Measurements from ENCODE around the gene ARID5B. TPM values are rescaled to one million over a fixed set of nuclear protein-coding genes. Genes with fewer than 3 reads are reported as not detected.

The ARID5B gene
- total RNA-seq, 2 experiments from 2014 or later: 71.1 to 73.9 TPM

GRCh38 chr10:61935077-61935476 lies 33.6 kb downstream of the ARID5B start:
- POLR2A ChIA-PET: interaction anchor here (0.8 to 18.0 kb wide), 8 partner anchors 9 to 119 kb away, joined by 3 to 382 read pairs (median 4); partner anchors contain the start of gene ARID5B

DNA sequence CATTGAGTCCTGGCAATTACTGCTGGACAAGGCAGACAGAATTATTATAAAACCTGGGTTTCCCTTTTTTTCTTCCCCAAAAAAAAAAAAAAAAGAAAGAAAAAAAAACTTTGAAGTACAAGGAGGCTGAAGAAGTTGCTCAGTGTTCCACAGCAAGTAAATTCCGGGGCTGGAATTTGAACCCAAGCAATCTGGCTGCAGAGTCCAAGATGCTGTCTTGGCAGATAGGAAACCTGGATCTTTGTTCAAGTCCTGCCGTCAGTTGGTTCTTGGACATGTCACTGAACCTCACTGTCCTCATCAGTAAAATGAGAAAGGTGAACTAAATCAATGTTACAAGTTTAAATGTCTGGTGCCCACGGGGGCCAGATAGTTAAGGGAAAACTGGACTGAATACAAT lies 35.3 kb downstream of the ARID5B start:
- no peaks in the 10 kb centered on the region for H3K27me3 Mint-ChIP-seq
- peak overlapping the region; percentile 64 for H3K27ac Mint-ChIP-seq
- H3K9me3 Mint-ChIP-seq: no peaks in the 10 kb centered on the region
- H3K4me1 Mint-ChIP-seq: peaks cover 85% of the 10 kb centered on the region
- CTCF ChIA-PET: interaction anchor here (0.7 to 2.9 kb wide), 3 partner anchors 34 to 308 kb away, joined by 3 to 17 read pairs (median 4); partner anchors contain the start of gene ARID5B
- DNase-seq: no peak
- H3K36me3 Mint-ChIP-seq (ENCODE audit: low read depth): peaks cover 66% of the 10 kb centered on the region
- no peak overlapping the region for H3K4me3 Mint-ChIP-seq
- POLR2A ChIA-PET: interaction anchor here (0.9 to 18.0 kb wide), 8 partner anchors 22 to 332 kb away, joined by 3 to 382 read pairs (median 20); partner anchors contain the start of genes ARID5B and RTKN2

More at GRCh38 chr10:61935077-61935476, 33.6 kb downstream of the ARID5B start:
- Mint-ChIP-seq H3K9me3 (no peaks in the 10 kb centered on the region), H3K27ac (no peak overlapping the region), H3K36me3 (ENCODE audit: low read depth) (peaks cover 64% of the 10 kb centered on the region), H3K4me3 (no peak overlapping the region), H3K27me3 (no peaks in the 10 kb centered on the region), H3K4me1 (peaks cover 79% of the 10 kb centered on the region)
- CTCF ChIA-PET: interaction anchor here (2.2 kb wide), 1 partner anchor 30 kb away, joined by 7 read pairs; no protein-coding TSS in a partner anchor
- DNase-seq: no peak

GRCh38 chr10:61937631-61938351 lies 36.3 kb downstream of the ARID5B start:
- Mint-ChIP-seq H3K9me3 (no peaks in the 10 kb centered on the region), H3K27ac (peak overlapping the region; percentile 64), H3K36me3 (ENCODE audit: low read depth) (peaks cover 66% of the 10 kb centered on the region), H3K27me3 (no peaks in the 10 kb centered on the region), H3K4me1 (peaks cover 86% of the 10 kb centered on the region), H3K4me3 (peak overlapping the region; percentile 37)
- ChIA-PET POLR2A (interaction anchor here (0.8 to 18.0 kb wide), 14 partner anchors 21 to 331 kb away, joined by 3 to 382 read pairs (median 5); partner anchors contain the start of genes ARID5B and RTKN2), CTCF (interaction anchor here (0.7 to 3.2 kb wide), 8 partner anchors 9 to 307 kb away, joined by 3 to 17 read pairs (median 6); partner anchors contain the start of gene ARID5B)
- DNase-seq: no peak

GRCh38 chr10:61939902-61940301 lies 38.4 kb downstream of the ARID5B start:
- Mint-ChIP-seq H3K36me3 (ENCODE audit: low read depth) (peaks cover 70% of the 10 kb centered on the region), H3K9me3 (no peaks in the 10 kb centered on the region), H3K4me3 (no peak overlapping the region), H3K27ac (peak overlapping the region; percentile 64), H3K4me1 (peaks cover 84% of the 10 kb centered on the region), H3K27me3 (no peaks in the 10 kb centered on the region)
- ChIA-PET POLR2A (interaction anchor here (0.6 to 18.0 kb wide), 8 partner anchors 22 to 110 kb away, joined by 3 to 382 read pairs (median 13); partner anchors contain the start of gene ARID5B), CTCF (interaction anchor here (0.6 to 3.2 kb wide), 5 partner anchors 9 to 305 kb away, joined by 3 to 8 read pairs (median 3); no protein-coding TSS in a partner anchor)
- no peak for DNase-seq

DNA sequence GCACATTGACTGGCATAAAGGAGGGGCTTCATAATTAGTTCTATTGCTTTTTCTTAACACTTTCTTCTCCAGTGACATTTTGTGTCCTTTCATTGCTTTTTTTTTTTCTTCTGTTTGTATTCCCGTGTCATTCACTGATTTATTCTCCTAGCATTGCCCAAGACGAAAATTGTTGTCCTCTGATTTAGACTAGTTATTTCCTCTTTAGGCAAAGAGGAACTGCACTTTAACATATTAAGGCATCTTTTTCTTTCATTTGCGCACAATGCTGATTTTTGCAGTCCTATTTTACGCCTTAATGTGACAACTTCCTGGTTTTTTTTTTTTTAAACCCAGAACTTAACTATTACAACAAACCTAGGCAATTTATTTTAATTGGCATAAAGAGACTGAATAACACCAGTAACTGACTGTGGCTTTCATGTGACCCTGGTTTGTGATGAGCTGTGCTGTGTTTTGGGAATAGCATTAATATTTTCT lies 39.7 kb downstream of the ARID5B start:
- ChIA-PET POLR2A (interaction anchor here (0.6 to 18.0 kb wide), 4 partner anchors 9 to 1304 kb away, joined by 3 to 382 read pairs (median 72); partner anchors contain the start of gene ARID5B), CTCF (interaction anchor here (0.7 to 3.2 kb wide), 4 partner anchors 7 to 46 kb away, joined by 3 to 8 read pairs (median 4); partner anchors contain the start of gene ARID5B)
- H3K4me1 Mint-ChIP-seq: peaks cover 79% of the 10 kb centered on the region
- H3K4me3 Mint-ChIP-seq: peak overlapping the region; percentile 52
- no peaks in the 10 kb centered on the region for H3K9me3 Mint-ChIP-seq
- DNase-seq: no peak
- H3K27me3 Mint-ChIP-seq: no peaks in the 10 kb centered on the region
- peaks cover 68% of the 10 kb centered on the region for H3K36me3 Mint-ChIP-seq (ENCODE audit: low read depth)
- H3K27ac Mint-ChIP-seq: peak overlapping the region; percentile 87

DNA sequence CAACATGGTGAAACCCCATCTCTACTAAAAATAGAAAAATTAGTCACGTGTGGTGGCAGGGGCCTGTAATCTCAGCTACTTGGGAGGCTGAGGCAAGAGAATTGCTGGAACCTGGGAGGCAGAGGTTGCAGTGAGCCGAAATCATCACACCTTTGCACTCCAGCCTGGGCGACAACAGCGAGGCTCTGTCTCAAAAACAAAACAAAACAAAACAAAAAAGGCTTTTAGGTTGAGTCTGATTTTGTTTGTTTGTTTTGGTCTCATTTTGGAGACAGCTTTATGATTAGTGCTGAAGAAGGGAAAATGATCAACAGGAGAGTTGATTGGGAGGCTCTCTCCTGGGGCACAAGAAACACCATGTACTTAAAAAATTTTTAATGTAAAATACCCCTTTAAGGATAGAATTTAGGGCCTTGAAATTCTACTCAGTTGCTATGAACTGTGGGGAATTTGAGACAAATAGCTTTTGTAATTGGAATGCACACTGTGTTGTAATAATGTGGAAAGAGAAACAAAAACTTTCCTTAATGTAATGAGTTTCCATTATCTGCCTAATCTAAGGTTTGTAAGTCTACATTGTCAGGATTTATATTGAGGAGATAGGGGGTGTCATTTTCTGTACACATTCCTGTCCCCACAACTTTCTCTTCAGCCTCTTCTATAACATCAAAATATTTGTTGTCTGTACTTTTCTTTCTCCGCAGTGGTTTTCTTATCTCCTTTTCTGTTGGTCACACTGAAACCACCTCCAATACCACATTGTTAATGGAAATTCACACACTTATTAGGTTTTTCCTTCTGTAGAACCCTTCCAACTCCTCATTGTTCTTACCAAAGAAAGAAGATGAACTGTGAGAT lies 41.3 kb downstream of the ARID5B start:
- Mint-ChIP-seq H3K9me3 (no peaks in the 10 kb centered on the region), H3K27ac (peak overlapping the region; percentile 87), H3K36me3 (ENCODE audit: low read depth) (peaks cover 76% of the 10 kb centered on the region), H3K4me3 (peak overlapping the region; percentile 68), H3K27me3 (no peaks in the 10 kb centered on the region), H3K4me1 (peaks cover 66% of the 10 kb centered on the region)
- POLR2A ChIA-PET: interaction anchor here (0.7 to 18.0 kb wide), 17 partner anchors 7 to 302 kb away, joined by 3 to 382 read pairs (median 4); partner anchors contain the start of gene ARID5B
- CTCF ChIA-PET: interaction anchor here (0.6 to 3.6 kb wide), 10 partner anchors 9 to 311 kb away, joined by 3 to 10 read pairs (median 4); partner anchors contain the start of gene ARID5B
- DNase-seq: no peak

DNA sequence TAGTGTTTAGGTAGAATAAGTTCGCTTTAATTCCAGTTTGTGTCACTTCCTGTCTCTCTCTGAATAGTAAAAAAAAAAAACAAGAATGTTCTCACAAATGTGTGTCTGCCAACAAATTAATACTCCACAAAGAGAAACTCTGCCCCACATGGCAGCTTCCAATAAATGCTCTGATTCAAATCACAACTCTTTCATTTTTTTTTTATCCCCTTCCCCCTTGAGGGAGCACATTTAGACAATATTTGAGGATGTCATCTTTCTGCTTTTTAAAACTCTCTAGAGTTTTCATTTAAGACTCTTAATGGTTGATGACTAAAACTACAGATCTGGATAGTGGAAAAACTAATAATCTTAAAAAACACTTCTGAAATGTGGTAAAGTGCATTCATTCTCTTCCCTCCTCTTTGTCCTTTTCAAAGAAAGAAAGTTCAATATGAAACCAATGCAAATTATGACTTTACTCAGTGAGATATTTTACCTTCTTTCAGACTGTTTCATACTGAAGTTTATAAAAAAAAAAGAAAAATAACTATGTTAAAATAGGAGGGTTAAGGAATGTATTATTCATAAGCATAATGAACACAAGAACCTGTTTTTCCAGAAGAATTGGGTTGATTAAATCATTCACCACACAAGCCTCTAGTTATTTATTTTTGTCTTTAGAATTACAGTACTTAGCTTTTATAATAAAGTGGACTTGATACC lies 42.3 kb downstream of the ARID5B start:
- no peak for DNase-seq
- Mint-ChIP-seq H3K4me3 (peak overlapping the region; percentile 68), H3K9me3 (no peaks in the 10 kb centered on the region), H3K4me1 (peaks cover 56% of the 10 kb centered on the region), H3K36me3 (ENCODE audit: low read depth) (peaks cover 76% of the 10 kb centered on the region), H3K27ac (peak overlapping the region; percentile 87), H3K27me3 (no peaks in the 10 kb centered on the region)
- POLR2A ChIA-PET: interaction anchor here (0.9 to 18.0 kb wide), 16 partner anchors 9 to 301 kb away, joined by 3 to 382 read pairs (median 4); partner anchors contain the start of gene ARID5B
- CTCF ChIA-PET: interaction anchor here (0.6 to 3.6 kb wide), 8 partner anchors 10 to 192 kb away, joined by 3 to 10 read pairs (median 4); no protein-coding TSS in a partner anchor

GRCh38 chr10:61944410-61945147 lies 43.1 kb downstream of the ARID5B start:
- Mint-ChIP-seq H3K4me3 (no peak overlapping the region), H3K9me3 (no peaks in the 10 kb centered on the region), H3K36me3 (ENCODE audit: low read depth) (peaks cover 76% of the 10 kb centered on the region), H3K4me1 (peaks cover 49% of the 10 kb centered on the region), H3K27ac (peak overlapping the region; percentile 38), H3K27me3 (no peaks in the 10 kb centered on the region)
- POLR2A ChIA-PET: interaction anchor here (1.1 to 18.0 kb wide), 11 partner anchors 8 to 106 kb away, joined by 3 to 382 read pairs (median 8); partner anchors contain the start of gene ARID5B
- DNase-seq: no peak
- CTCF ChIA-PET: interaction anchor here (0.8 to 3.6 kb wide), 2 partner anchors 17 to 48 kb away, joined by 3 to 10 read pairs; no protein-coding TSS in a partner anchor

GRCh38 chr10:61949687-61950086 lies 48.2 kb downstream of the ARID5B start:
- H3K4me3 Mint-ChIP-seq: no peak overlapping the region
- H3K36me3 Mint-ChIP-seq (ENCODE audit: low read depth): peaks cover 73% of the 10 kb centered on the region
- ChIA-PET CTCF (interaction anchor here (1.4 kb wide), 1 partner anchor 12 kb away, joined by 4 read pairs; no protein-coding TSS in a partner anchor), POLR2A (interaction anchor here (1.5 to 18.0 kb wide), 3 partner anchors 9 to 48 kb away, joined by 3 to 382 read pairs (median 14); partner anchors contain the start of gene ARID5B)
- peaks cover 21% of the 10 kb centered on the region for H3K4me1 Mint-ChIP-seq
- no peaks in the 10 kb centered on the region for H3K27me3 Mint-ChIP-seq
- H3K9me3 Mint-ChIP-seq: no peaks in the 10 kb centered on the region
- H3K27ac Mint-ChIP-seq: no peak overlapping the region
- no peak for DNase-seq

- Mint-ChIP-seq H3K36me3 (ENCODE audit: low read depth) (peaks cover 76% of the 10 kb centered on the region), H3K4me1 (peaks cover 24% of the 10 kb centered on the region), H3K27me3 (no peaks in the 10 kb centered on the region), H3K9me3 (no peaks in the 10 kb centered on the region), H3K4me3 (no peak overlapping the region), H3K27ac (no peak overlapping the region)
- ChIA-PET CTCF (interaction anchor here (1.4 kb wide), 1 partner anchor 11 kb away, joined by 4 read pairs; no protein-coding TSS in a partner anchor), POLR2A (interaction anchor here (0.8 to 2.8 kb wide), 2 partner anchors 9 to 11 kb away, joined by 3 to 14 read pairs; no protein-coding TSS in a partner anchor)
- DNase-seq: no peak
These were observed 49.1 kb downstream of the ARID5B start for GRCh38 chr10:61950449-61951143.

All from activated CD4-positive, alpha-beta memory T cell treated with anti-CD3 and anti-CD28 coated beads, Interleukin-2, amount 10 ng/mL, durations not matched to agents 7 days and 5 days (primary cell).